ENCODE measurements around the gene IL1RL2. TPM values are rescaled to one million over a fixed set of nuclear protein-coding genes. Genes with fewer than 3 reads are reported as not detected.

Gene IL1RL2
- total and polyA plus RNA-seq, 2 donors (not counting 1 experiment from before 2014, with no cell fraction given): 0.28 to 2.6 TPM

DNA sequence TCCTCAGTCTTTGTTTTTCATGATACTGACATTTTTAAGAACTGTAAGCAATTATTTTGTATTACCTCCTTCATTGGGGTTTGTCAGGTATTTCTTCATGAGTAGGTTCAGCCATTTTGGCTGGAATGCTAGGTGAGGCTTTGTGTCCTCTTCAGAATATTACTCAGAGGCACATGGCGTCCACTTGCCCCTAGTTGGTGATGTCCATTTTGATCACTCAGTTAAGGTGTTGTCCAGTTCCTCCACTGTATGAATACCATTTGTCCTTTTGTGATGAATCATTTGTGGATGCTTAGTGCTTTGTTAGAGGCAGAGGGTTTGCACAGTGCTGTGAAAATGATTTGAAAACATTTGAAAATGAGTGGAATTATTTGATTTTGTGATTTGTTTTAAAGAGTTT, 4.7 kb downstream of the IL1RL2 start:
- Histone ChIP-seq H3K27me3 (ENCODE audit: control insufficient read depth, insufficient read depth, low read length) (no peaks in the 10 kb centered on the region), H4K20me1 (ENCODE audit: control insufficient read depth, extremely low read depth, insufficient read depth, low read length) (no peaks in the 10 kb centered on the region), H2AFZ (ENCODE audit: low read length) (no peak overlapping the region), H3K36me3 (ENCODE audit: control insufficient read depth, insufficient read depth, low read length) (no peaks in the 10 kb centered on the region), H3K4me3 (replicated peaks in 1 of 4; ENCODE audit: control extremely low read depth in 1 of 4, insufficient read depth in 1 of 4, low read depth in 3 of 4, low read length in 4 of 4) (no peak overlapping the region), H3K79me2 (ENCODE audit: control insufficient read depth, insufficient read depth, low read length) (no peaks in the 10 kb centered on the region), H3K9ac (ENCODE audit: insufficient read depth, low read length) (no peak overlapping the region), H3K4me2 (ENCODE audit: extremely low read depth, insufficient read depth, low read length) (no peak overlapping the region), H3K27ac (ENCODE audit: insufficient read depth, low read length) (no peak overlapping the region), H3K9me3 (ENCODE audit: control insufficient read depth, insufficient read depth, low read depth, low read length) (no peaks in the 10 kb centered on the region), H3K4me1 (ENCODE audit: control insufficient read depth, extremely low read depth, insufficient read depth, low read length) (no peaks in the 10 kb centered on the region)
- no peak for TF ChIP-seq EZH2 (IDR thresholded peaks at IDR 0.05; ENCODE audit: low read length, missing control alignments)
- TF ChIP-seq, protein P1, sequence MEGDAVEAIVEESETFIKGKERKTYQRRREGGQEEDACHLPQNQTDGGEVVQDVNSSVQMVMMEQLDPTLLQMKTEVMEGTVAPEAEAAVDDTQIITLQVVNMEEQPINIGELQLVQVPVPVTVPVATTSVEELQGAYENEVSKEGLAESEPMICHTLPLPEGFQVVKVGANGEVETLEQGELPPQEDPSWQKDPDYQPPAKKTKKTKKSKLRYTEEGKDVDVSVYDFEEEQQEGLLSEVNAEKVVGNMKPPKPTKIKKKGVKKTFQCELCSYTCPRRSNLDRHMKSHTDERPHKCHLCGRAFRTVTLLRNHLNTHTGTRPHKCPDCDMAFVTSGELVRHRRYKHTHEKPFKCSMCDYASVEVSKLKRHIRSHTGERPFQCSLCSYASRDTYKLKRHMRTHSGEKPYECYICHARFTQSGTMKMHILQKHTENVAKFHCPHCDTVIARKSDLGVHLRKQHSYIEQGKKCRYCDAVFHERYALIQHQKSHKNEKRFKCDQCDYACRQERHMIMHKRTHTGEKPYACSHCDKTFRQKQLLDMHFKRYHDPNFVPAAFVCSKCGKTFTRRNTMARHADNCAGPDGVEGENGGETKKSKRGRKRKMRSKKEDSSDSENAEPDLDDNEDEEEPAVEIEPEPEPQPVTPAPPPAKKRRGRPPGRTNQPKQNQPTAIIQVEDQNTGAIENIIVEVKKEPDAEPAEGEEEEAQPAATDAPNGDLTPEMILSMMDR (conservative IDR thresholded peaks at IDR 0.05 in 1 of 2, IDR thresholded peaks at IDR 0.05 in 1 of 2; ENCODE audit: low read depth in 1 of 2, low read length in 2 of 2): no peak
- DNase-seq (ENCODE audit: low read depth in 2 of 2): no peak

GRCh38 chr2:102193074-102193473, 6.3 kb downstream of the IL1RL2 start:
- H3K4me3 ChIP-seq (replicated peaks in 1 of 4; ENCODE audit: control extremely low read depth in 1 of 4, insufficient read depth in 1 of 4, low read depth in 3 of 4, low read length in 4 of 4): no peak overlapping the region
- H3K79me2 ChIP-seq (ENCODE audit: control insufficient read depth, insufficient read depth, low read length): no peaks in the 10 kb centered on the region
- no peak overlapping the region for H2AFZ ChIP-seq (ENCODE audit: low read length)
- no peaks in the 10 kb centered on the region for H3K4me1 ChIP-seq (ENCODE audit: control insufficient read depth, extremely low read depth, insufficient read depth, low read length)
- H3K36me3 ChIP-seq (ENCODE audit: control insufficient read depth, insufficient read depth, low read length): no peaks in the 10 kb centered on the region
- no peaks in the 10 kb centered on the region for H4K20me1 ChIP-seq (ENCODE audit: control insufficient read depth, extremely low read depth, insufficient read depth, low read length)
- no peak overlapping the region for H3K9ac ChIP-seq (ENCODE audit: insufficient read depth, low read length)
- TF ChIP-seq, protein P1 (conservative IDR thresholded peaks at IDR 0.05 in 1 of 2, IDR thresholded peaks at IDR 0.05 in 1 of 2; ENCODE audit: low read depth in 1 of 2, low read length in 2 of 2): no peak
- TF ChIP-seq EZH2 (IDR thresholded peaks at IDR 0.05; ENCODE audit: low read length, missing control alignments): no peak
- peak in 1 of 2 donors; percentile 52 for DNase-seq (ENCODE audit: low read depth in 2 of 2)
- no peaks in the 10 kb centered on the region for H3K27me3 ChIP-seq (ENCODE audit: control insufficient read depth, insufficient read depth, low read length)
- no peaks in the 10 kb centered on the region for H3K9me3 ChIP-seq (ENCODE audit: control insufficient read depth, insufficient read depth, low read depth, low read length)
- H3K27ac ChIP-seq (ENCODE audit: insufficient read depth, low read length): no peak overlapping the region
- no peak overlapping the region for H3K4me2 ChIP-seq (ENCODE audit: extremely low read depth, insufficient read depth, low read length)

DNA sequence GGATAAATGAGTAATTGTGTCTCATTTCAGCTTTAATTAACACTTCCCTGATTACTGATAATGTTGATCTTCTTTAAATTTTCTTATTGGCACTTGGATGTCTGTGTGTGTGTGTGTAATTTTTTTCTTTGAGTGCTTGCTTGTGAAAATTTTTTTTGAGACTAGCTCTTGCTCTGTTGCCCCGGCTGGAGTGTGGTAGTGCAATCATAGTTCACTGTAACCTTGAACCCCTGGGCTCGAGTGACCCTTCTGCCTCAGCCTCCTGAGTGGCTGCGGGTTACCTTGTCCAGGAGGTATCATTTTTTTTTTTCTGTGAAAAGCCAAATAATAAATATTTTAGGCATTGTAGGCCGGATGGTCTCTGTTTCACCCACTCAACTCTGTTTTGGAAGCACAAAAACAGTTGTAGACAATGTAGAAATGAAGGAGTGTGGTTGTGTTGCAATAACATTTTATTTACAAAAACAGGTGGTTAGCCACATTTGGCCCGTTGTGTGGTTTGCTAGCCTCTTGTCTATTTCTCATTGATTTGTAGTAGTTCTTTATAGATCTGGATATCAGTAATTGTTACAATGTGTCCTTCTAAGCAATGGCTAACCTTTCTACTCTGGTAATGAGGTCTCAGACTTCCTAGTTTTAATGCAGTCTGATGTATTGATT, 7.9 kb downstream of the IL1RL2 start:
- H3K4me1 ChIP-seq (ENCODE audit: control insufficient read depth, extremely low read depth, insufficient read depth, low read length): no peaks in the 10 kb centered on the region
- H3K4me2 ChIP-seq (ENCODE audit: extremely low read depth, insufficient read depth, low read length): no peak overlapping the region
- no peaks in the 10 kb centered on the region for H4K20me1 ChIP-seq (ENCODE audit: control insufficient read depth, extremely low read depth, insufficient read depth, low read length)
- H3K36me3 ChIP-seq (ENCODE audit: control insufficient read depth, insufficient read depth, low read length): no peaks in the 10 kb centered on the region
- H3K27ac ChIP-seq (ENCODE audit: insufficient read depth, low read length): no peak overlapping the region
- no peaks in the 10 kb centered on the region for H3K79me2 ChIP-seq (ENCODE audit: control insufficient read depth, insufficient read depth, low read length)
- H2AFZ ChIP-seq (ENCODE audit: low read length): no peak overlapping the region
- H3K4me3 ChIP-seq (replicated peaks in 1 of 4; ENCODE audit: control extremely low read depth in 1 of 4, insufficient read depth in 1 of 4, low read depth in 3 of 4, low read length in 4 of 4): no peak overlapping the region
- DNase-seq (ENCODE audit: low read depth in 2 of 2): no peak
- H3K9ac ChIP-seq (ENCODE audit: insufficient read depth, low read length): no peak overlapping the region
- H3K9me3 ChIP-seq (ENCODE audit: control insufficient read depth, insufficient read depth, low read depth, low read length): no peaks in the 10 kb centered on the region
- no peaks in the 10 kb centered on the region for H3K27me3 ChIP-seq (ENCODE audit: control insufficient read depth, insufficient read depth, low read length)
- TF ChIP-seq, protein P1 (conservative IDR thresholded peaks at IDR 0.05 in 1 of 2, IDR thresholded peaks at IDR 0.05 in 1 of 2; ENCODE audit: low read depth in 1 of 2, low read length in 2 of 2): no peak
- TF ChIP-seq EZH2 (IDR thresholded peaks at IDR 0.05; ENCODE audit: low read length, missing control alignments): no peak

All from fibroblast of lung (primary cell).